Measurements from ENCODE around the gene DRAP1.

Gene DRAP1

GRCh38 chr11:65961267-65962140 lies 42.3 kb downstream of the DRAP1 start, which contains the start of gene SART1:
Gene SART1, plus strand, starts transcription at chr11:65961734. Its CDS starts 47 bp downstream, at chr11:65961781.
- DNase-seq (ENCODE audit: low read depth), result peak; percentile 97

DNA sequence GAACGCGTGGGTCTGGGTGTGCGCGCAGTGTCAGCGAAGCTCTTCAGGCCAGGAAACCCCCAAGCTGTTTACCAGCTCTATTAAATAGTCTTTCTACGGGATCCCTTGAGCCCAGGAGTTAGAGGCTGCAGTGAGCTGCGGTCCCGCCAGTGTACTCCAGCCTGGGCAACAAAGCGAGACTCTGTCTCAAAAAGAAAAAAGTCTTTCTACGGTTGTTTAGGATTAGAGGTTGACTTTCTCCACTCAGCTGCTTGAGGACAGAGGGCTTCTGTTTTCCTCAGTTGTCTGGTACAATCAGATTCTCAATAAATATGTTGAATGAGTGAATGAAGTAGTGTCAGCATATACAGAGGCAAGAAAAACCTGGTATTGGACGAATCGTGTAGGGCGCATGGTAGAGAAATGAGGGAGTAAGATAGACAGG lies 42.9 kb downstream of the DRAP1 start:
- no peak for DNase-seq (ENCODE audit: low read depth)

DNA sequence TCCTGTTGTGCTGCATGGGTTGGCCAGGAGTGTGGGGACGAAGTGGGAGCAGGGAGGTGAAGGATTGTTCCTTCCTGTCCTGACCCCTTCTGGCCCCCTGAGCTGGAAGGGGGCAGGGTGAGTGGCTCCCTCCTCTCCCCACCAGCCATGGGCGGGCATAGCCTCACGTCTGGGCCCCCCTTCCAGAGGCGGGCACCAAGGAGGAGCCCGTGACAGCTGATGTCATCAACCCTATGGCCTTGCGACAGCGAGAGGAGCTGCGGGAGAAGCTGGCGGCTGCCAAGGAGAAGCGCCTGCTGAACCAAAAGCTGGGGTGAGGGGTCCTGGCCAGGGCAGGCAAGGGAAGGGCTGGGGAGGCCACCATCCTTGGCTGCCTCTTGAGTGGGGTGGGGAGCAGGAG lies 45.7 kb downstream of the DRAP1 start:
- DNase-seq (ENCODE audit: low read depth), result no peak

DNA sequence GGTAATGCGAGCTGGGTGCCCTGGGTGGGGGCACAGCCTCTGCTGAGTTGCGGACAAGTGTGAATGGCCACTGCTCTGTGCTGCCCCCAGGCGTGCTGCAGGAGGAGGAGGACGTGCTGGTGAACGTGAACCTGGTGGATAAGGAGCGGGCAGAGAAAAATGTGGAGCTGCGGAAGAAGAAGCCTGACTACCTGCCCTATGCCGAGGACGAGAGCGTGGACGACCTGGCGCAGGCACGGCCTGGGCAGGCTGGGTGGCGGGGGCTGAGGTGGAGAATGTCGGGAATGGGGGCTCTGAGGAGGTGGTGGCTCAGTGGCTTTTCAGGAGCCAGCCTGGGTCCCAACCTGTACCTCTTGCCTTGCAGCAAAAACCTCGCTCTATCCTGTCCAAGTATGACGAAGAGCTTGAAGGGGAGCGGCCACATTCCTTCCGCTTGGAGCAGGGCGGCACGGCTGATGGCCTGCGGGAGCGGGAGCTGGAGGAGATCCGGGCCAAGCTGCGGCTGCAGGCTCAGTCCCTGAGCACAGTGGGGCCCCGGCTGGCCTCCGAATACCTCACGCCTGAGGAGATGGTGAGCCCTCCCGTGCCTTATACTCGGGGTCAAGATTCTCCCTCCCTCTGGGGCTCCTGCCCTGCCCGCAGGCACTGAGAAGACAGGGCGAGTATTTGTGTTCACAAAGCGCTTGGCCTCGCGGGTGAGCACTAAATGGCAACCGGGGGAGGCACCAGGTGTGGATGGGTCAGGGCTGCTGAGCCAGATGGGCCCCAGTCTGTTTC lies 46.9 kb downstream of the DRAP1 start:
- DNase-seq (ENCODE audit: low read depth), result no peak

- no peak for DNase-seq (ENCODE audit: low read depth)
Observed at GRCh38 chr11:65967329-65967934, 48.2 kb downstream of the DRAP1 start.

- DNase-seq (ENCODE audit: low read depth), result no peak
Observed at GRCh38 chr11:65968600-65969482, 49.6 kb downstream of the DRAP1 start.
